ENCODE data around the gene C1R. TPM values are rescaled to one million over a fixed set of nuclear protein-coding genes. Genes with fewer than 3 reads are reported as not detected.

Gene C1R
- total RNA-seq, 4 donors from 2014 or later: 22.8 to 297 (median 140) TPM

DNA sequence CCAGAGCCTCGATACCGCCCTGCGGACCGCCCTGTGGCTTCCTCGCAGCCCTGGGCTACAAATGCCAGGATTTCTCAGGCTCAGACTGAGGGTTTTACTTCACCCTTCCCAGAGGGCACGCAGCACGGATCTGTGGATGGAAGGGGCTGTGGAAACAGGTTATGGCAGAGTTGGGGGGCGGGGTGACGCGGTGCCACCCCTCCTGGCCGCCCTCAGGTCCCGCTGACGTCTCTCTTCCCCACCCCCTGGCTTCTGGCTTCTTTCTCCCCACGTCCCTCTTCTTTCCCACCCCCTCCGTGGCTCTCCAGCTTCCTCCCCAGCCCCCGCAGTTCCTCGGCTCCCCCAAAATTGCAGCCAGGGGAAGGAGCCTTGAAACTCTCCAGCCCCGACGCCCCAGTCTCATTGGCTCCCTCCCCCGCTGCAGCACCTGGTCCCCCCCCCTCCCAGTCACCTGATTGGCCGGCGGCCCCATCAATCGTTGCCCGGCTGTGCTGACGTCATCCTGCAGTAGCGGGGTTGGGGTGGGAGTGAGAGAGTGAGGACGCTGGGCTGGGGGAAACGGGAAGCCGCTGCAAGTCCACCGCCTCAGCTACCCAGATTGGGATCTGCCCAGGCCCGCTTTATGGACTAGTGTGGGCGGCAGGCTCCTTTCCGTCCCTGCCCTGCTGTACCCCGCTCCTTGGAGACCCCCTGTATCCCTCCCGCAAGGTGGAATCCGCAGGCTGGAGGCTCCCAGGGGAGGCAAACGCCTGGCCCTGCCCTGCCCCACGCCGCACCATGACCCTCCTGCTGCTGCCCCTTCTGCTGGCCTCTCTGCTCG is 37.8 kb upstream of the C1R start, which contains the start of gene CLSTN3:
Gene CLSTN3, plus strand, starts transcription at position 500 of the 820 bp plus-strand sequence. Its CDS starts 278 bp downstream, at position 778.
- H3K9me3 ChIP-seq: no peaks in the 10 kb centered on the region
- WGBS, 2 donors: 0 to 1% methylated on average over 10 of the region's 40 CpGs
- peaks cover 9 to 40% (median 24%) of the 10 kb centered on the region in 3 donors for H3K4me1 ChIP-seq
- TF ChIP-seq POLR2A (IDR thresholded peaks at IDR 0.05): peak in 1 of 4 donors; percentile 46
- TF ChIP-seq CTCF (IDR thresholded peaks at IDR 0.05): no peak
- H3K27me3 ChIP-seq: peaks cover 0 to 12% (median 0%) of the 10 kb centered on the region in 4 donors
- H3K4me3 ChIP-seq: peak within 1 kb of the TSS; percentile 37 to 80 (median 66)
- intact Hi-C loops (cut with DNase I): no loop called here
- H3K27ac ChIP-seq: peak within 1 kb of the TSS; percentile 45 to 90 (median 85)
- peaks cover 0 to 15% (median 0%) of the 10 kb centered on the region in 3 donors for H3K36me3 ChIP-seq
- DNase-seq: no peak

GRCh38 chr12:7129287-7129871 is 37.1 kb upstream of the C1R start:
- 6 to 25% methylated on average over 4 to 19 of the region's 19 CpGs for WGBS, 2 donors
- H3K9me3 ChIP-seq: no peaks in the 10 kb centered on the region
- intact Hi-C loops (cut with DNase I): no loop called here
- H3K36me3 ChIP-seq: peaks cover 0 to 10% (median 0%) of the 10 kb centered on the region in 3 donors
- DNase-seq: no peak
- TF ChIP-seq CTCF (IDR thresholded peaks at IDR 0.05) (no peak), POLR2A (IDR thresholded peaks at IDR 0.05) (peak in 1 of 4 donors; percentile 5)
- peaks cover 9 to 40% (median 24%) of the 10 kb centered on the region in 3 donors for H3K4me1 ChIP-seq
- peaks cover 0 to 12% (median 0%) of the 10 kb centered on the region in 4 donors for H3K27me3 ChIP-seq
- peak overlapping the region; percentile 37 to 80 (median 66) for H3K4me3 ChIP-seq
- H3K27ac ChIP-seq: peak overlapping the region; percentile 45 to 90 (median 85)

DNA sequence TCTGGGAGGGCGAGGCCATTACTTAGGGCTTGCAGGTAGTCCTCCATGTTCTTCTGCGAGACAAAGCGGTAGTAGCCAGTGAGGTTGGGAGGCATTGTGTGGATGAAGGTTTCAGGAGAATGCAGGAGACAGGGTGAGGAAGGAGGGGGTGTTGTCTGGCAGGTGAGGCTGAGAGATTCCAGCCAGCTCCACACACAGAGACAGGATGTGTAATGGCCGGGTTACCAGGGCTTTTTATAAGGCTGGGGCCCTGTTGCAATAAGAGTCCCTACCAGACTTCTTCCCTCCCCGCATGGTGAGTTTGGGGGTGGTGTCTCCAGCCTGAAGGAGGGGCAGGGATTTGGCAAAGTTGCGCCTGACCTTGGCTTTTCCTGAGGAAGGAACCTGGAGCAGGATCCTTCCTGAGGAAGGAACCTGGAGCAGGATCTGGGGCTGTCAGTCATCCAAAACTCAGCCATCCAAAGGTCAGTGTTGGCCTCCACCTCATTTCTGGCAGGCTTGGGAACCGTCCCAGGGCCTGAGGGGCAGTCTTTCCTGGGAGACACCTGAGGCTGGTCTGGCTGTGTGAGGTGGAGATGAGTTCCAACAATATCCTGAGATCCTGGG is 36.5 kb upstream of the C1R start, which contains the start of gene RBP5:
Gene RBP5, minus strand, starts transcription at position 209 of the 606 bp plus-strand sequence. Its CDS starts 114 bp downstream, at position 95.
- Histone ChIP-seq H3K36me3 (peaks cover 0 to 5% (median 0%) of the 10 kb centered on the region in 3 donors), H3K4me1 (peaks cover 9 to 40% (median 24%) of the 10 kb centered on the region in 3 donors), H3K27ac (peak within 1 kb of the TSS; percentile 45 to 90 (median 85)), H3K4me3 (peak within 1 kb of the TSS; percentile 37 to 80 (median 66)), H3K9me3 (no peaks in the 10 kb centered on the region), H3K27me3 (peaks cover 0 to 12% (median 0%) of the 10 kb centered on the region in 4 donors)
- intact Hi-C loops (cut with DNase I): no loop called here
- WGBS, 2 donors: 43 to 70% methylated on average over 6 of the region's 7 CpGs
- no peak for DNase-seq
- TF ChIP-seq POLR2A (IDR thresholded peaks at IDR 0.05) (no peak), CTCF (IDR thresholded peaks at IDR 0.05) (no peak)

GRCh38 chr12:7127916-7128626 is 35.8 kb upstream of the C1R start:
- no peak for DNase-seq
- Histone ChIP-seq H3K4me3 (peak overlapping the region in 2 of 4 donors; percentile 24), H3K27ac (peak overlapping the region in 3 of 4 donors; percentile 25 to 61 (median 61)), H3K36me3 (no peaks in the 10 kb centered on the region), H3K9me3 (no peaks in the 10 kb centered on the region), H3K4me1 (peaks cover 9 to 43% (median 25%) of the 10 kb centered on the region in 3 donors), H3K27me3 (peaks cover 0 to 12% (median 0%) of the 10 kb centered on the region in 4 donors)
- intact Hi-C loops (cut with DNase I): no loop called here
- TF ChIP-seq POLR2A (IDR thresholded peaks at IDR 0.05) (no peak), CTCF (IDR thresholded peaks at IDR 0.05) (no peak)
- WGBS, 2 donors: 87 to 97% methylated on average over 14 to 15 of the region's 17 CpGs
